H9 (cell line): ENCODE data around the gene GGNBP2. TPM values are rescaled to one million over a fixed set of nuclear protein-coding genes. Genes with fewer than 3 reads are reported as not detected.

Source experiments
- DNase-seq: peaks from one replicate; pipeline ENCODE4 v3.0.0-alpha.2; 2017
- H2AFZ ChIP-seq: one replicate; pipeline ENCODE4 v1.6.1; 2013; ENCODE audit warnings: mild to moderate bottlenecking, low read length, control low read depth, moderate library complexity
- H2AK5ac ChIP-seq: 2 replicates; pipeline ENCODE4 v1.6.1; 2013; ENCODE audit warnings: low read length, control low read depth, mixed read lengths; ENCODE audit not compliant: insufficient read length
- H2BK120ac ChIP-seq: one replicate; pipeline ENCODE4 v1.6.1; 2013; ENCODE audit warnings: low read depth, mild to moderate bottlenecking, low read length, control low read depth, inconsistent platforms; ENCODE audit not compliant: poor library complexity, severe bottlenecking
- H2BK12ac ChIP-seq: 2 replicates; pipeline ENCODE4 v1.6.1; 2013; ENCODE audit warnings: low read length, control low read depth, mixed read lengths, low read depth; ENCODE audit not compliant: insufficient read length
- H2BK15ac ChIP-seq: 2 replicates; pipeline ENCODE4 v1.6.1; 2013; ENCODE audit warnings: low read depth, low read length, control low read depth
- H2BK20ac ChIP-seq: one replicate; pipeline ENCODE4 v1.6.1; 2013; ENCODE audit warnings: low read depth, mild to moderate bottlenecking, low read length, control low read depth, inconsistent platforms; ENCODE audit not compliant: poor library complexity, severe bottlenecking
- H2BK5ac ChIP-seq: 2 replicates; pipeline ENCODE4 v1.6.1; 2013; ENCODE audit warnings: low read length, control low read depth, mixed read lengths; ENCODE audit not compliant: insufficient read length
- H3K14ac ChIP-seq: 2 replicates; pipeline ENCODE4 v1.6.1; 2013; ENCODE audit warnings: low read length, control low read depth; ENCODE audit not compliant: insufficient read depth
- H3K18ac ChIP-seq: 2 replicates; pipeline ENCODE4 v1.6.1; 2013; ENCODE audit warnings: low read depth, mild to moderate bottlenecking, mixed read lengths, low read length, control low read depth; ENCODE audit not compliant: insufficient read length
- H3K23ac ChIP-seq: 2 replicates; pipeline ENCODE4 v1.6.1; 2013; ENCODE audit warnings: low read length, control low read depth, mixed read lengths, low read depth; ENCODE audit not compliant: insufficient read length
- H3K23me2 ChIP-seq: 2 replicates; pipeline ENCODE4 v1.6.1; 2013; ENCODE audit warnings: low read depth, mild to moderate bottlenecking, mixed read lengths, low read length, control low read depth; ENCODE audit not compliant: insufficient read length, poor library complexity, severe bottlenecking
- H3K27ac ChIP-seq: 2 replicates; pipeline ENCODE4 v1.5.1; 2013; ENCODE audit warnings: low read length, control low read depth, mixed read lengths, low read depth; ENCODE audit not compliant: insufficient read length
- H3K27me3 ChIP-seq: 2 replicates; pipeline ENCODE4 v1.6.1; 2013; ENCODE audit warnings: low read length, control low read depth, inconsistent platforms; ENCODE audit not compliant: insufficient read depth
- H3K4ac ChIP-seq: 2 replicates; pipeline ENCODE4 v1.6.1; 2013; ENCODE audit warnings: low read depth, mild to moderate bottlenecking, control low read depth, inconsistent platforms, low read length, moderate library complexity
- H3K4me1 ChIP-seq: 2 replicates; pipeline ENCODE4 v1.6.1; 2013; ENCODE audit warnings: low read length, control low read depth, inconsistent platforms; ENCODE audit not compliant: insufficient read depth
- H3K4me2 ChIP-seq: 2 replicates; pipeline ENCODE4 v1.6.1; 2013; ENCODE audit warnings: low read length, control low read depth, mixed read lengths; ENCODE audit not compliant: insufficient read length, insufficient read depth
- H3K56ac ChIP-seq: 2 replicates; pipeline ENCODE4 v1.6.1; 2013; ENCODE audit warnings: low read depth, mild to moderate bottlenecking, mixed read lengths, low read length, control low read depth; ENCODE audit not compliant: insufficient read length
- H3K79me1 ChIP-seq: 2 replicates; pipeline ENCODE4 v1.6.1; 2013; ENCODE audit warnings: low read depth, mild to moderate bottlenecking, moderate library complexity, low read length, control low read depth, inconsistent platforms; ENCODE audit not compliant: insufficient read depth, poor library complexity, severe bottlenecking
- H3K79me2 ChIP-seq: 2 replicates; pipeline ENCODE4 v1.6.1; 2013; ENCODE audit warnings: low read length, control low read depth, inconsistent platforms; ENCODE audit not compliant: insufficient read depth
- H3K9ac ChIP-seq: 2 replicates; pipeline ENCODE4 v1.6.1; 2013; ENCODE audit warnings: low read length, control low read depth, mixed read lengths; ENCODE audit not compliant: insufficient read length; ENCODE audit errors: extremely low read depth
- H3K9me3 ChIP-seq: one replicate; pipeline ENCODE4 v1.6.1; 2013; ENCODE audit warnings: low read depth, low read length, inconsistent platforms; ENCODE audit not compliant: control insufficient read depth
- H3T11ph ChIP-seq: one replicate; pipeline ENCODE4 v1.6.1; 2013; ENCODE audit warnings: mild to moderate bottlenecking, low read length, control low read depth, inconsistent platforms
- H4K20me1 ChIP-seq: one replicate; pipeline ENCODE4 v1.6.1; 2013; ENCODE audit not compliant: control insufficient read depth, insufficient read length, insufficient read depth
- H4K5ac ChIP-seq: 2 replicates; pipeline ENCODE4 v1.6.1; 2013; ENCODE audit warnings: low read depth, mild to moderate bottlenecking, mixed read lengths, low read length, control low read depth; ENCODE audit not compliant: insufficient read length
- H4K8ac ChIP-seq: replicated peaks from 2 replicates; pipeline ENCODE4 v1.6.1; 2013; ENCODE audit warnings: low read length, control low read depth, mixed read lengths, low read depth; ENCODE audit not compliant: insufficient read length
- H4K91ac ChIP-seq: 2 replicates; pipeline ENCODE4 v1.6.1; 2013; ENCODE audit warnings: low read depth, mild to moderate bottlenecking, moderate library complexity, mixed read lengths, low read length, control low read depth; ENCODE audit not compliant: insufficient read length
- H3K27ac Mint-ChIP-seq, 3 experiments: 2 replicates in 2 of 3; 3 replicates in 1 of 3; pipeline ENCODE4 v1.8.0; 2020 to 2021; ENCODE audit warnings: mixed read lengths in 3 of 3, mild to moderate bottlenecking in 1 of 3, moderate library complexity in 1 of 3
- H3K27me3 Mint-ChIP-seq: 2 replicates; pipeline ENCODE4 v1.8.0; 2021; ENCODE audit warnings: low read depth, mild to moderate bottlenecking, moderate library complexity, mixed read lengths
- H3K36me3 Mint-ChIP-seq, 3 experiments: 2 replicates in 2 of 3; 3 replicates in 1 of 3; pipeline ENCODE4 v1.8.0; 2020 to 2021; ENCODE audit warnings: low read depth in 3 of 3, mixed read lengths in 3 of 3; ENCODE audit not compliant: insufficient read depth in 1 of 3
- H3K4me1 Mint-ChIP-seq, 2 experiments: 2 replicates each; pipeline ENCODE4 v1.8.0; 2020; ENCODE audit warnings: mixed read lengths in 2 of 2
- H3K4me3 Mint-ChIP-seq, 2 experiments: 2 replicates in 1 of 2; 3 replicates in 1 of 2; pipeline ENCODE4 v1.8.0; 2020 to 2021; ENCODE audit warnings: mild to moderate bottlenecking in 2 of 2, mixed read lengths in 2 of 2, moderate library complexity in 1 of 2
- H3K9me3 Mint-ChIP-seq, 2 experiments: 2 replicates in 1 of 2; 3 replicates in 1 of 2; pipeline ENCODE4 v1.8.0; 2020; ENCODE audit warnings: mild to moderate bottlenecking in 2 of 2, mixed read lengths in 2 of 2, moderate library complexity in 1 of 2
- CTCF ChIP-seq: fragments of 200-600 bp; sonication (generic); conservative IDR thresholded peaks from 3 replicates; pipeline ENCODE4 v1.8.0; 2021; ENCODE audit warnings: antibody characterized with exemption, mild to moderate bottlenecking
- WGBS: extraction: QIAGEN DNeasy Blood & Tissue Kit; methylation state at CpG from one replicate; pipeline ENCODE4 v1.1.7; 2013; ENCODE audit warnings: missing lambda C conversion rate, low lambda C conversion rate, mixed read lengths; ENCODE audit not compliant: insufficient read length; ENCODE audit errors: extremely low coverage; 5-methylcytosine and 5-hydroxymethylcytosine counted together
- total RNA-seq: library from RNA; stranded (reverse); gene quantifications from 2 replicates; pipeline ENCODE4 v1.2.1, GENCODE V29; 2021

The GGNBP2 gene
- total RNA-seq, 1 experiment from 2014 or later = 52.8 TPM

- H3K27ac Mint-ChIP-seq = peak overlapping the region in 1 of 3 experiments; percentile 67; a peak in 1 of 7 replicates
- H3K9me3 Mint-ChIP-seq = no peaks in the 10 kb centered on the region
- Histone ChIP-seq H2BK5ac (no peak overlapping the region), H3K23ac (no peak overlapping the region), H3K9me3 (no peaks in the 10 kb centered on the region), H2BK15ac (no peak overlapping the region), H3T11ph (no peak overlapping the region), H2BK120ac (no peak overlapping the region), H3K18ac (no peak overlapping the region), H3K56ac (no peak overlapping the region), H3K79me2 (no peaks in the 10 kb centered on the region), H3K79me1 (no peaks in the 10 kb centered on the region), H2BK20ac (no peak overlapping the region), H2BK12ac (no peak overlapping the region), H3K9ac (no peak overlapping the region), H4K8ac (no peak overlapping the region), H4K5ac (no peak overlapping the region), H3K27ac (no peak overlapping the region), H3K27me3 (no peaks in the 10 kb centered on the region), H3K4me2 (no peak overlapping the region), H3K23me2 (no peaks in the 10 kb centered on the region), H3K4ac (no peak overlapping the region), H3K14ac (no peak overlapping the region), H2AK5ac (no peak overlapping the region), H3K4me1 (no peaks in the 10 kb centered on the region), H4K91ac (no peak overlapping the region), H2AFZ (no peak overlapping the region), H4K20me1 (no peaks in the 10 kb centered on the region)
- H3K4me1 Mint-ChIP-seq = no peaks in the 10 kb centered on the region
- H3K4me3 Mint-ChIP-seq = no peak overlapping the region
- H3K27me3 Mint-ChIP-seq = no peaks in the 10 kb centered on the region; the same call in 1 of the 2 replicates
- no peak for TF ChIP-seq CTCF
- no CpG with 5 or more reads among the region's 14 CpGs for WGBS
- no peak for DNase-seq
- H3K36me3 Mint-ChIP-seq = peaks cover 47 to 98% (median 92%) of the 10 kb centered on the region in 3 experiments
Observed at GRCh38 chr17:36510636-36511035, 34.1 kb upstream of the GGNBP2 start.
